Activated gamma-delta T cell (primary cell): ENCODE results near the gene MPP3.

Experiments used
- DNase-seq: peaks from one replicate; lab custom pipeline; 2025; lab: John Stamatoyannopoulos, UW

MPP3 gene

GRCh38 chr17:43832168-43832975, 574 bp downstream of the MPP3 start:
- DNase-seq, result no peak

GRCh38 chr17:43831633-43832032, 1.3 kb downstream of the MPP3 start:
- no peak for DNase-seq

- DNase-seq, result no peak
Observed at GRCh38 chr17:43830510-43831140, 2.3 kb downstream of the MPP3 start.

- no peak for DNase-seq
Observed at GRCh38 chr17:43829738-43830137, 3.2 kb downstream of the MPP3 start.

GRCh38 chr17:43827596-43827995, 5.3 kb downstream of the MPP3 start:
- no peak for DNase-seq

GRCh38 chr17:43826206-43826605, 6.7 kb downstream of the MPP3 start:
- DNase-seq, result no peak

GRCh38 chr17:43825567-43825966, 7.4 kb downstream of the MPP3 start:
- no peak for DNase-seq

GRCh38 chr17:43823350-43824084, 9.4 kb downstream of the MPP3 start:
- no peak for DNase-seq

- DNase-seq, result no peak
Observed at GRCh38 chr17:43822570-43823190, 10.3 kb downstream of the MPP3 start.

GRCh38 chr17:43820759-43821158, 12.2 kb downstream of the MPP3 start:
- DNase-seq, result no peak

- no peak for DNase-seq
Observed at GRCh38 chr17:43818966-43819365, 14.0 kb downstream of the MPP3 start.

- DNase-seq, result no peak
Observed at GRCh38 chr17:43817826-43818225, 15.1 kb downstream of the MPP3 start.

GRCh38 chr17:43816336-43817320, 16.3 kb downstream of the MPP3 start:
- DNase-seq, result no peak

GRCh38 chr17:43814714-43815113, 18.2 kb downstream of the MPP3 start:
- no peak for DNase-seq

GRCh38 chr17:43814026-43814425, 18.9 kb downstream of the MPP3 start:
- DNase-seq, result no peak

- DNase-seq, result no peak
Observed at GRCh38 chr17:43813386-43813785, 19.6 kb downstream of the MPP3 start.

- no peak for DNase-seq
Observed at GRCh38 chr17:43812396-43813265, 20.3 kb downstream of the MPP3 start.

GRCh38 chr17:43810823-43811222, 22.1 kb downstream of the MPP3 start:
- no peak for DNase-seq

- no peak for DNase-seq
Observed at GRCh38 chr17:43810226-43810715, 22.7 kb downstream of the MPP3 start.

GRCh38 chr17:43809121-43809520, 23.8 kb downstream of the MPP3 start:
- DNase-seq, result no peak
